Stimulated activated CD4-positive, alpha-beta T cell treated with anti-CD3 and anti-CD28 coated beads, Interleukin-1b, Interleukin-23, amount 100 ng/mL, for 1 hour (primary cell): ENCODE results near the gene RAPGEF2.
"Not testable (repeated sequence)": the region's sequence is repeated elsewhere in the genome, so short reads cannot be mapped to it uniquely, and the experiment has no call there.

Experiments
- DNase-seq, 2 donors: peaks; one replicate each; pipeline ENCODE4 v3.0.0-alpha.2; 2020; ENCODE audit warnings: low read depth in 2 of 2

RAPGEF2 gene

DNA sequence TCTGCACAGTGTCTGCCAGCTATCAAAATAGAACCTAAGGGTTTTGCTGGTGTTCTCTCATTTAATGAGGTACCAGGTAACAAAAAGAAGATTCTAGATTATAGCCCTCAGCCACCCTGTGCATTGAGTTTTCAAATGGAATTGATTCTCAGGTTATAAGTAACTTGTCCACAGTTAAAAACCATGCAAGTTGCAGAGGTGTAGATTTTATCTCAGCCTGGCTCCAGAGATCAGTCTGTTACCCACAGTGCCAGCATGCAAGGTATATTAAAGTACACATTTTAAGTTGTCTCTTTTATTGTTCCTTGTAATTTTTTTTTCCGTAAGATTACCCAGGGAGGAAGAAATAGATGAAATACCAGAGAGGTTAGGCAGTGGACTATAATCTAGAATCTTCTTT, 59.7 kb downstream of the RAPGEF2 start:
- no peak for DNase-seq

GRCh38 chr4:159163521-159163920, 60.6 kb downstream of the RAPGEF2 start:
- no peak for DNase-seq

DNA sequence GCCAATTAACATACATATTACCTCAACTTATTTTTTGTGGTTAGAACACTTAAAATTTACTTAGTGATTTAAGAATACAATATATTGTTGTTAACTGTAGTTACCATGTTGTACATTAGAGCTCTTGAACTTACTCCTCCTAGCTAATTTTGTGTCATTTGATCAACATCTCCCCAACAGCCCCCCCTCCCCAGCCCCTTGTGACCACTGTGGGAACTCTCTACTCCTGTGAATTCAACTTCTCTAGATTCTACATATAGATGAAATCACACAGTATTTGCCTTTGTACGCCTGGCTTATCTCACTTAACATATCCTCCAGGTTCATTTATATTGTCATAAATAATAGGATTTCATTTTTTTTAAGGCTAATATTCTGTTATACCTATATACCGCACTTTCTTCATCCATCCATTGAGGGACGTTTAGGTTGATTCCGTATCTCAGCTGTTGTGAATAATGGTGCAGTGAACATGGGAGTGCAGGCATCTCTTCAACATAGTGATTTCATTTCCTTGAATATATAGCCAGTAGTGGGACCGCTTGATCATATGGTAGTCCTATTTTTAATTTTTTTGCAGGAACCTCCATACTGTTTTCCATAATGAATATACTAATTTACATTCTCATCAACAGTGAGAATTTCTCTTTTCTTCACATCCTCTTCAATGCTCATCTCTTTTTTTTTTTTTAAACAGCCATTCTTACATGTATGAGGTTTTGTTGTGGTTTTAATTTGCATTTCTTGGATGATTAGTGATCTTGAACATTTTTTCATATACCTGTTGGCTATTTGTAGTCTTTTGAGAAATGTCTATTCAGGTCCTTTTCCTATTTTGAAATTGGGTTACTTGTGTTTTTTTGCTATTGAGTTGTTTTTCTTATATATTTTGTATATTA, 66.8 kb downstream of the RAPGEF2 start:
- DNase-seq = no peak

GRCh38 chr4:159171287-159171686, 68.4 kb downstream of the RAPGEF2 start:
- no peak for DNase-seq

DNA sequence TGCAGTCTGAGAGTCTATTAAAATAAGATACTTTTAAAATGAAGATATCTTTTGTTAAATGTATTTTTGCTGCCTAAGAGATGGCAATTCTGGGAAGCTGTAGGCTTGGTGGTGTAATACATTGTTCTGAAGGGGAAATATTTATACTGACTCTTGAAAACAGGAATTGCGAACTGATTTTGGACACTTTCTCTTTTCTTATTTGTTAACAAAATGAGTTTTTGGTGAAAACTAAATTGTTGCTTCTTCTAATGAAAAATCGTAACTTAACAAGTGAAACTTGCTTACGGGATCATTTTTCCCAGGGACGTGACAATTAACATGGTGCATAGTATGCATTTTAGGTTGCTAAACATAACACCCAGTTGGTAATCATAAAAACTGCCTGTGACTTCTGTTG, 71.0 kb downstream of the RAPGEF2 start:
- no peak for DNase-seq

DNA sequence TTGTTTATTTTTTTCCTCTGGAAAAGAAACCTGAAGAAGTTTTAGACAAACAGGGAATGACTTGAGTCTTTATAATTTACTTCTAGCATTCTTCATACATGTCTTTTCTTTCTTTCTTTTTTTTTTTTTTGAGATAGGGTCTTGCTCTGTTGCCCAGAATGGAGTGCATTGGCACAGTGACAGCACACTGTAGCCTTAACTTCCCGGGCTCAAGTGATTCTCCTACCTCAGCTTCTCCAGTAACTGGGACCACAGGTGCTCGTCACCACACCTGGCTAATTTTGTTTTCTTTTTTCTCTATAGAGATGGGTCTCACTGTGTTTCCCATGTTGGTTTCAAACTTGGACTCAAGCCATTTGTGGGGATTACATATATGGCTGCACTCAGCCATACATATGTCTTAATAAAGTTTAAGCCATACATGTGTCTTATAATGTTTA, 71.8 kb downstream of the RAPGEF2 start:
- no peak for DNase-seq

GRCh38 chr4:159175085-159175988, 72.5 kb downstream of the RAPGEF2 start:
- peak; percentile 3 to 13 for DNase-seq

DNA sequence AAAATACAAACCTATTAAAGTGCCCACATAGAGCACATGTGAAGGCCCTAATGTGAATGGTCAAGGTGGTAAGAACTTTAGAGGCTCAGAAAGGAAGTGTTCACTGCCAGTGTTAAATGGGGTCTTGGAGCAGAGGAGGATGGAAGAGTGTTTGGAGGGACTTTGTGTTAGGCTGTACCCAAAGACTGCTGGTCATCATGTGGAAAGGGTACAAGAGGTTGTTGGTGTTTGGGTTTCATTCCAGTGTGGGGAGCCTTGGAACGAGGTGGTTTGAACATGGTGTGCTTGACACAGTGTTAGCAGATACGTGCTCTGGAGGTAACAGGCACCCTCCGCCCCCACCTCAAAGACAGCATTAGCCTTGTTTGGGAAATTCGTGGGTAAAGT, 73.1 kb downstream of the RAPGEF2 start:
- DNase-seq = no peak

DNA sequence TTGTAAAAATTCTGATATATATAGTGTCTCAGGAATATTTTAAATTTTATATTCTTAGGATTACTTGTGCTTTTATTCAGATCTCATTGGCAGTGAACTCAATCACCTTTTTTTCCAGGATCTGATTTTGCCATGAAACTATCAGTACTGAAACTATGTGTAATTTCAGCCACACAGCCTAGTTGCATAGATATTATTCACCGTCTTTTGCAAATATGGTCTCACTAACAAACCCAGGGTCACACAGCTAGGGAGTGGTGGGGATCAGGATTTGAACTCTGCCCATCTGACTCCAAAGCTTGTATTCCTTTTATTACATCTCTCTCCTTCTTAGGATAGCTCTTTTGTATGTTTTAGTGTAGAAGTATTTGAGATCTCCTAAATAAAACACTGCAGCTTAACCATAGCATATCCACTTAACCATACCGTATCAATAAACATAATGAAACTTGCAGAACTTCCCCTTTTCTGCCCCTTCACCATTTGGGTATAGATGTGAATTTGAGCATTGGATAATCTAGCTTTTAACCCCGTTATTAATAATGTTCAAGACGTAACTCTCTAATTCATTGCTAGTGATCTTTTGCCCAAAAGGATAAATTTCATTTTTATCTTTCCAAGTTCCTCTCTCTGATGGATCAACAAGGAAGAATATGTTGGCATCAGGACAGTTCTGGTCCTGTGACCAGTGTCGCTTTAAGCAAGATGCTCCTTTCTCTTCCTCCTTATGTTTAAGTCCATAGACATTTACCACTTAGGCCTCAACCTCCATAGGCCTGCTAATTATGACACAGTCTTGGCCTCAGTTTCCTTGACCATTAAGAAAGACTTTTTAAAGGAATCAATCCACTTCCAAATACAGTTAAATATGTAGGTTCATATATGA, 74.6 kb downstream of the RAPGEF2 start:
- DNase-seq = no peak

GRCh38 chr4:159178151-159178546, 75.3 kb downstream of the RAPGEF2 start:
- DNase-seq = no peak

- no peak for DNase-seq
These were observed 76.4 kb downstream of the RAPGEF2 start for GRCh38 chr4:159178979-159179969.

- not testable (repeated sequence) for DNase-seq
These were observed 81.2 kb downstream of the RAPGEF2 start for GRCh38 chr4:159183885-159184605.

GRCh38 chr4:159185591-159186023, 82.7 kb downstream of the RAPGEF2 start:
- DNase-seq = no peak

GRCh38 chr4:159188646-159189045, 85.8 kb downstream of the RAPGEF2 start:
- DNase-seq = no peak

GRCh38 chr4:159190651-159191050, 87.8 kb downstream of the RAPGEF2 start:
- no peak for DNase-seq

- DNase-seq = no peak
These were observed 89.1 kb downstream of the RAPGEF2 start for GRCh38 chr4:159191989-159192388.

DNA sequence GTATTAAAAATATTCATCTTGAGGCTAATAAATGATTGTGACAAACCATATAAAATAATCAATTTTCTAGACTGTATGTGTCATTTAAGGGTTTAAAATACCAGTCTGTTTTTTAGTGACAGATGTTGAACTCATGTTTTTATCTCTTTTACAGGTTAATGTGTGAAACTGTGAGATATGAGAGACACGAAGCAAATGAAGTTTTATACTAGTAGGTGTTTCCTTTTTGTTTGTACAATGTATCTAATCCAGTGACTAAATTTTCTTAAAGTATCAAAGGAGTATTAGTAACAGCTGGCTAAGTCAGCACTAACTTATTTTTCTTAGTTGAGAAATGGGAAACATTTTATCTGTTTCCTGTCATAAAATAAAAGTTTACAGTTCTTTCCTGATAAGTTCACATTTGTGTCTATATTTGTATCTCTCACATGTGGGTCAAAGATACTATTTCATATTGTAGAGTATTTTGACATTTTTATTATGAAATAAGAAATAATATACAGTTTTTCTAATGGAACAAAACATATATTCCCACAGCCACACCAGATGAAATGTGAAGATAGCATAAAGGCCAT, 90.3 kb downstream of the RAPGEF2 start:
- DNase-seq = no peak

DNA sequence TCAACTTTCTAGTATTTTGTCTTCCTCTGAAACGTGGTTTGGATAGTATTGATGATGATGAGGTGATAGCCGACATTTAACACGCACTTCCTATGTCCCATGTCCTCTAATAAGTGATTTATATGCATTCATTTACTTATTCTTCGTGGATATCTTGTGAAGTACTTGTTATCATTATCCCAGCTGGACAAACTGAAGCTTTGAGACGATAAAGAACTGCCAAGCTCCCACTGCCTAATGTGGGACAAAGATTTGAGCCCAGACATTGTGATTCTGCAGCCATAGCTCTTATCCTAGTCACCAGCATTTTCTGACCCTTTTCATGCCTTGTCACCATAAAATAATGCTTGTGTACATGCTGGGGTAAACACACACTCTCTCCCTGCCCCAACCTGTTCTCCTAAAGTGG, 92.5 kb downstream of the RAPGEF2 start:
- DNase-seq = no peak

GRCh38 chr4:159197260-159197884, 94.5 kb downstream of the RAPGEF2 start:
- DNase-seq = no peak
